ENCODE data around the gene DGCR2. TPM values are rescaled to one million over a fixed set of nuclear protein-coding genes. Genes with fewer than 3 reads are reported as not detected.

Gene DGCR2
- total RNA-seq, 4 donors from 2014 or later, result 44.1 to 76.5 (median 56.3) TPM

GRCh38 chr22:19040391-19040861 lies 81.8 kb downstream of the DGCR2 start:
- WGBS, 2 donors (ENCODE audit: low coverage in 1 of 2), result no CpG with 5 or more reads among the region's 4 CpGs

GRCh38 chr22:19039796-19040280 lies 82.4 kb downstream of the DGCR2 start:
- TF ChIP-seq POLR2A (IDR thresholded peaks at IDR 0.05) (no peak), EP300 (IDR thresholded peaks at IDR 0.05) (no peak), POLR2AphosphoS5 (IDR thresholded peaks at IDR 0.05) (no peak), CTCF (IDR thresholded peaks at IDR 0.05) (no peak)
- Histone ChIP-seq H3K36me3 (peaks cover 0 to 85% of the 10 kb centered on the region in 2 donors), H3K4me3 (no peak overlapping the region), H3K27me3 (no peaks in the 10 kb centered on the region), H3K4me1 (no peaks in the 10 kb centered on the region), H3K9me3 (no peaks in the 10 kb centered on the region), H3K27ac (no peak overlapping the region)
- no peak for ATAC-seq
- 70% methylated on average over 4 of the region's 6 CpGs; no CpG with 5 or more reads in 1 of the 2 donors for WGBS, 2 donors (ENCODE audit: low coverage in 1 of 2)

More at GRCh38 chr22:19040391-19040861, 81.8 kb downstream of the DGCR2 start:
- peaks cover 0 to 91% of the 10 kb centered on the region in 2 donors for H3K36me3 ChIP-seq
- no peak for TF ChIP-seq POLR2A (IDR thresholded peaks at IDR 0.05)
- no peak for TF ChIP-seq EP300 (IDR thresholded peaks at IDR 0.05)
- TF ChIP-seq POLR2AphosphoS5 (IDR thresholded peaks at IDR 0.05), result no peak
- TF ChIP-seq CTCF (IDR thresholded peaks at IDR 0.05), result no peak
- no peak overlapping the region for H3K27ac ChIP-seq
- no peaks in the 10 kb centered on the region for H3K9me3 ChIP-seq
- H3K4me1 ChIP-seq, result no peaks in the 10 kb centered on the region
- no peak overlapping the region for H3K4me3 ChIP-seq
- no peaks in the 10 kb centered on the region for H3K27me3 ChIP-seq
- ATAC-seq, result no peak

- Histone ChIP-seq H3K36me3 (peaks cover 0 to 81% of the 10 kb centered on the region in 2 donors), H3K9me3 (no peaks in the 10 kb centered on the region), H3K27ac (no peak overlapping the region), H3K4me3 (no peak overlapping the region), H3K27me3 (no peaks in the 10 kb centered on the region), H3K4me1 (no peaks in the 10 kb centered on the region)
- 83 to 85% methylated on average over 5 to 8 of the region's 8 CpGs for WGBS, 2 donors (ENCODE audit: low coverage in 1 of 2)
- no peak for ATAC-seq
- no peak for TF ChIP-seq EP300 (IDR thresholded peaks at IDR 0.05)
- no peak for TF ChIP-seq POLR2AphosphoS5 (IDR thresholded peaks at IDR 0.05)
- TF ChIP-seq POLR2A (IDR thresholded peaks at IDR 0.05), result no peak
- no peak for TF ChIP-seq CTCF (IDR thresholded peaks at IDR 0.05)
Observed at GRCh38 chr22:19039448-19039780, 82.8 kb downstream of the DGCR2 start.

- no peaks in the 10 kb centered on the region for H3K4me1 ChIP-seq
- H3K9me3 ChIP-seq, result no peaks in the 10 kb centered on the region
- peaks cover 0 to 76% of the 10 kb centered on the region in 2 donors for H3K36me3 ChIP-seq
- no peak overlapping the region for H3K27ac ChIP-seq
- TF ChIP-seq POLR2A (IDR thresholded peaks at IDR 0.05) (no peak), POLR2AphosphoS5 (IDR thresholded peaks at IDR 0.05) (no peak), EP300 (IDR thresholded peaks at IDR 0.05) (no peak), CTCF (IDR thresholded peaks at IDR 0.05) (no peak)
- WGBS, 2 donors (ENCODE audit: low coverage in 1 of 2), result no CpG with 5 or more reads among the region's 24 CpGs
- no peaks in the 10 kb centered on the region for H3K27me3 ChIP-seq
- ATAC-seq, result no peak
- no peak overlapping the region for H3K4me3 ChIP-seq
Observed at GRCh38 chr22:19038728-19039447, 83.3 kb downstream of the DGCR2 start.

- Histone ChIP-seq H3K27ac (no peak overlapping the region), H3K9me3 (no peaks in the 10 kb centered on the region), H3K27me3 (no peaks in the 10 kb centered on the region), H3K4me1 (no peaks in the 10 kb centered on the region), H3K36me3 (peaks cover 0 to 68% of the 10 kb centered on the region in 2 donors), H3K4me3 (no peak overlapping the region)
- TF ChIP-seq EP300 (IDR thresholded peaks at IDR 0.05) (no peak), POLR2AphosphoS5 (IDR thresholded peaks at IDR 0.05) (no peak), CTCF (IDR thresholded peaks at IDR 0.05) (no peak), POLR2A (IDR thresholded peaks at IDR 0.05) (no peak)
- WGBS, 2 donors (ENCODE audit: low coverage in 1 of 2), result 74% methylated on average over 3 of the region's 5 CpGs; no CpG with 5 or more reads in 1 of the 2 donors
- ATAC-seq, result no peak
Observed at GRCh38 chr22:19038164-19038546, 84.1 kb downstream of the DGCR2 start.
